Activated CD4-positive, CD25-positive, alpha-beta regulatory T cell treated with anti-CD3 and anti-CD28 coated beads, Interleukin-2, amount 50 U/mL, for 72 hours (primary cell): ENCODE measurements around the gene TAF8.

ENCODE experiments used
- DNase-seq: peaks from one replicate; pipeline ENCODE4 v3.0.0; 2021

The TAF8 gene

DNA sequence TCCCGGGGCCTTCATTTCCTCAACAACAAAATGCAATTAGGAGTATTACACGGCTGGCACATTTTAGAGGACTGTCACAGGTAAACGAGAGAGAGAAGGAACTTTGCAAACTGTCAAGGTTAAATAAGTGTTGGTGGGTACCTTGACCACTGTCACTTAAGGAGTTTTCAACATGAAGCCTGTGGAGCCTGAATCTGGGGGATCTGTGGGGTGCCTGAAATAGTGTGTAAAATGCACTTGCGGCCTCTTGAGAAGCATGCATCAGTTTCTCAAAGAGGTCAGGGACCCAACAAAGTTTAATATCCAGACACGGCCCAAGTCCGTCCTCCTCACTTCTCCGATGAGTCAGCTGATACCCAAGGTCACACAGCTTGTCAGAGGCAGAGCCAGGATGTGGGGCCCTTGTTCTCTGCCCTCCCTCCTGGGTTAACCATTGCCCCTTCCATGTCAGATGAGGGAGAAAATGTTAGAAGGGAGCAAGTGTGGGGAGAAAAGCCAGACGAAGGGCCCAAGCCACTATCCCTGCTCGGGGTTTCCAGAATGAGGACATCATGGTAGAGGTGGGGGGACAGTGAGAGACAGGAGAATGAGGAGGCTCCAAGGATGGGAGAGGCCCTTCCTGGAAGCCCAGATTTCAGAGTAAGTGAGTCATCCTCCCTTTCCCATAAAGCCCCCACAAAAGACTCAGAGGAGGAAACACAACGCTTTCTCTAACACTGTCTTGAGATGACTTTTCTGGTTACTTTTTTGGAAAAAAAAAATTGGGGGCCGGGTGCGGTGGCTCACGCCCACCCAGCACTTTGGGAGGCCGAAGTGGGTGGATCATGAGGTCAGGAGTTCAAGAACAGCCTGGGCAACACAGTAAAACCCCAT lies 49.9 kb downstream of the TAF8 start:
- DNase-seq: no peak

DNA sequence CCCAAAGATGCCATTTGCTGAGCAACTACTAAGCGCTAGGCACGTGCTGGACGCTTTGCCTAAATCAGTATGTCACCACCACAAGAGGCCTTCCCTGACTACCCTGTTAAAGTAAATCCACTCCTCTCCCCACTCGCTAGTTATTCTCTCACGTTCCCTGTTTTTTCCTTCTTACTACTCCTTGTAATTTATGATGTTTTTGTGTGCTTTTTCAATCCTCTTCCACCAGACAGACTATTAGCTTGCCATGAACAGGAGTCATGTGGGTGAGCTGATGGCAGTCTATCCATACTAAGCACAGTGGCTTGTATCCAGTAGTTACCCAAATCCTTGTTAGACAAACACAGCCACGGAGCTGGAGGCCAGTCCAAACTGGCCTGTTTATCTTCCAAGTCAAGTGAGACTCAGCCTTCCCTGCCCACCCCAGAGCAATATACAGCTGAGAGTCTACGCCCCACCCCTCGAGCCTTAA lies 50.9 kb downstream of the TAF8 start:
- DNase-seq: no peak

DNA sequence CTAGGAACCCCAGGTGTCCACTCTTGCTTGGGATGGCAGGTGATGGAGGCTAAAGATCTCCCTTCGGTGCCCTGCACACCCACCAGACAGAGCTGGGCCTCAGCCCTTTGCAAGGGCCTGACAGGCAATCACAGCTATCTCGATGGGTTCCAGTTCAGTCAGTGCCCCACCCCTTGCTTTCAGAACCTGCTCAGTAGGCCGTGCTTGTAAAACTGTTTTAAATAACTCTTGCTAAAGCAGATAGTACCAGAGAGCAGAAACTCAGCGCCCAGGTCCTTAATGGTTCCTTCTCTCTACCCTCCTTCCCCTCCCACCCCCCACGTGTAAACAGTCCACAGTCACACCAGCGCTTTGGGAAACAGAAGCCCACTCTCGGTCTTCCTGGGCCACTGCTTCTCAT lies 52.9 kb downstream of the TAF8 start:
- no peak for DNase-seq

DNA sequence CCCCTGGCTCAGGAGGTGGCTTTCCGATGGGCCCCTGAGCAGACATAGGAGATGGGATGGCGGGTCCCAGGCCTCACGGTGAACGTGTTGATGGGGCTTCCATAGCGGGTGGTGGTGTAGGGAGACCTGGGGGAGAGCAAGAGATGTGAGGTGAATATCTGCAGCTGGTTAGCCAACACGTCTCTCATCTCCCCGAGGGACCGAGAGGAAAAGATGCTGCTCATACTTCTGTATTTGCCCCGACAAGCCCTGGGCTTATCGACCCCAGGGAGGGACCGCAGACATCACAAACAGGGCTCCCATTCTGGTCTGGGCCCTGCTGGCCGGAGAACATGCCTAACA lies 53.4 kb downstream of the TAF8 start:
- no peak for DNase-seq

DNA sequence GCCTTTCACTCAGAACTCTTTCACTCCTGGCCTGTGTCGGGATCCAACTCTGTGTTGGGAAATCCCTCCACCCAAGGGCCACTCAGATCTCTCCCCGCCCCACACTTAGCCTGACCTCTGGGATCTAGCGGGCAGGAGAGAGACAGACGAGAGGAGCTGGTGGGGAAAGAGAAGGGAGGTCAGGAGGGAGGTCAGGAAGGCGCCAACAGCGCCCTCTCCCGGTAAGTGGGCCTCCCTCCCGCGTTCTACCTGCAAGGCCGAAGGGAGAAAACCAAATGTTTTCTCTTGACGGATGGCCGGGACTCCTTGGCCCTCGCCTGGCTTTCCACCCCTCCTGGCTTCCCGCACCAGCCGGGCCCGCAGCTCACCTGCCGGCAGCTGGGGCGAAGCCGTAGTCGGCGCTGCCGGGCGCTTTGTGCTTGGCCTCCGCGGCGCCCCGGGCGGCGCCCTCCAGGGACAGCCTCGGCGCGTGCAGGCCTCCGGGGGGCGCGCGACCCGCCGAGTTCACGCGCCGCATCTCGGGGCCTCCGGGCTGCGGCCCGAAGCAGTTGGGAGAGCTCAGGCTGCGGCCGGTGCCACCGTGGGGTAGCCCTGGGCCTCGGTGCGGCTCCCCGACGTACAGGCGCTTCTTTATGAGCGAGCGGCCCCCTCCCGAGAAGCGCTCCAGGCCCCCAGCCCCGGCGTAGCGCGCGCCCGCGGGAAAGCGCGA lies 53.9 kb downstream of the TAF8 start:
- peak; percentile 73 for DNase-seq

DNA sequence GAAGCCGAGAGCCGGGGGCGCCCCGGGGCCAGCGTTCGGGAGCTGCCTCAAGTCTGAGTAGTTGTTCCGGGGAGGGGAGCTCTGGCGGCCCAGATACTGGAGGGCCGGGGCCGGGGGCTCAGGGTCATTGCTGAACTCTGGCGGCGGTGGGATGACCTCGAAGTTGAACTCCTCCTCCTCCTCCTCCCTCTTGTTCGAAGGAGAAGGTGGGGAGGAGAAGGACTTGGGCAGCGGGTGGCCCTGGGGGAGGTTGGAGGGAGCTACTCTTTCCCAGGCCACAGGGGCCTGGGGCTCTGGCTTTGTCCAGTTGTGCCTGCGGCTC lies 54.4 kb downstream of the TAF8 start:
- DNase-seq: no peak

DNA sequence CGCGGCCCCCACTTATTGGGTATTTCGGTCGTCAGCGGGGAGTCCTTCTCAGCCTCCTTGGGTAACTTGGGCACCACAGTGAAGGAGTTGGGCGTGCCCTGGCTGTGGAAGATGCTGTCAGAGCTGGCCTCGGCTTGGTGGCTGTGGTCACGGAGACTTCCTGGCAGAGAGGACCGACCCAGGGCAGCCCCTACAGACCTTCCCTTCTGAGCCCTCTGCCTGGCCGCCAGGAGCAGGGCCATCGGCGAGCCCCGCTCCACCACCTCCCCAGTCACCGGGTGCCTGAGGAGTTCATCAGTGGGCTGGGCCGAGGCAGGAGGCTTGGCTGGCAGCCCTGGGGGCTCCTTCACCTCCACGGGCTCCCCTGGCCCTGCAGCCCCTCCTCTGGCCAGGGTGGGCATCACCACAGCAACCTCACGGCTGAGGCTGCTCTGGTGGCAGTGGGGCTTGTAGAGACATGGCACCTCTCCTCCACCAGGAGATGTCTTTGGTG lies 54.9 kb downstream of the TAF8 start:
- DNase-seq: no peak

DNA sequence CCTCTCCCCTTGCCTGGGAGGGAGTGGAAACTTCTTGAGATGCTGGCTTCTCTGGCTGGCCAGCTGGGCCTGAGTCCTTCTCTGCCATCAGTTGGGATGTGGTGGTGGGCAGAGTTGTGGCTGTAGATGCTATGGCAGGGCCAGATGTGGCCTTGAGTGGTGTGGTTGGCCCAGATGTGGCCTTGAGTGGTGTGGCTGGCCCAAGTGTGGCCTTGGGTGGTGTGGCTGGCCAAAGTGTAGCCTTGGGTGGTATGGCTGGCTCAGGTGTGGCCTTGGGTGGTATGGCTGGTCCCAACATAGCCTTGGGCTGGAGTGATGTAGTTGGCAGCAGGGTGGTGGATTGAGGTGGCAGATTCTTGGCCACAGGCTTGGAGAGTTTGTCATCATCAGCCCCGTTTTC lies 55.4 kb downstream of the TAF8 start:
- no peak for DNase-seq

DNA sequence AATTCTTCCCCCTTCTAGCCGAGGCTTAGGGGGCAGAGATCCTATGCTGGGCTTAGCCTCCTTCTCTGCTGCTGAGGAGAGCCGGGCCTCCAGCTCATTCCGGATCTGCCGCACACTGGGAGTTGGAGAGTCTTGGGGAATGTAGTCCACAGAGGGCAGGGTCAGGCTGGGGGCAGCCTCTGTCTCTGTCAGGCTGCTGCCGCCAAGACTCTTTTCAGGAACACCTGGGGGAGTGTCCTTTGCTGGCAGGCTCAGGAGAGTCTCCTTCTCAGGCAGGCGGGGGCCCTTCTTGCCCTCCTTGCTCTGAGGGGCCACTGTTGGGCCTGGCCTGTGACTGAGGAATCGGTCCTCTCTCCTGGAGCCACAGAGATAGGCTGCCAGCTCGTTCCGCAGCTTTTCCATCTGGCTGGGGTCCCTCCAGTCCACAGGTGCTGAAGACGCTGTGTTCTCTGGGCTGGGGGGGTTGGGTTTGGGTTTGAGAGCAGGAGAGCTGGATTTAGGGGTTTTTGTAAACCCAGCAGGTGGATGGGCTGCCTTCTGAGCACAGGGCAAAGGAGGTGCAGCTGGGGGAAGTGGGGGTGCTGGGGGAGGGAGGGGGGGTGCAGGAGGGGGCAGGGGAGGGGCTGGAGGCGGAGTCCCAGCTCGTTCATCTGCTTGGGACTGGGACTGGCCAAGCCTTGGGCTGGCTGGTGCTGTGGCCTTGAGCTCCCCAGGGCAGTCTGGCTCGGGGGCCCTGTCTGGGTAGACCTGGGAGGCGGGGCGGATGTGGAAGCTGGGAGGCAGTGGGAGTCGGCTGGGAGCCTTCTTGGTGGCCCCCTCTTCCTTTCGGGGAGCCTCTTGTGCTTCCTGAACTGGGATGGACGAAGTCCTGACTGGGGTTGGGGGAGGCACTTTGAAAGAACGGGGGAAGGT lies 56.0 kb downstream of the TAF8 start:
- DNase-seq: no peak

DNA sequence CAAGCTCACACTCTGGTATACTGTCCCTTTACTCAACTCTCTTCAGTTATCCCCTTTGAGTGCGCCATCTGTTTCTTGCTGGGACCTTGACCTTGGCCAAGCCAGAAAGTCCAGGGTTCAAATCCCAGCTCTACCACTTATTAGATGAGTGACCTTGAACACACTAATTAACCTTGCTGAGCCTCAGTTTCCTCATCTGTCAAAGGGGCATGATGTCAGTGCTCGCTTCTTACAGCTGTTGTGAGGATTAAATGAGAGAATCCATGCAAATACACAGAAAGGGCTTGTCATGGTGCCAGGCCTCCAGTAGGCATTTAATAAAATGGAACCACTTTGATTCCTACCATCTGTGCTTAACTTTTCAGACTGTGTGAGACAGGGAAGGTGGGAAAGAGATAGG lies 57.7 kb downstream of the TAF8 start:
- DNase-seq: no peak

DNA sequence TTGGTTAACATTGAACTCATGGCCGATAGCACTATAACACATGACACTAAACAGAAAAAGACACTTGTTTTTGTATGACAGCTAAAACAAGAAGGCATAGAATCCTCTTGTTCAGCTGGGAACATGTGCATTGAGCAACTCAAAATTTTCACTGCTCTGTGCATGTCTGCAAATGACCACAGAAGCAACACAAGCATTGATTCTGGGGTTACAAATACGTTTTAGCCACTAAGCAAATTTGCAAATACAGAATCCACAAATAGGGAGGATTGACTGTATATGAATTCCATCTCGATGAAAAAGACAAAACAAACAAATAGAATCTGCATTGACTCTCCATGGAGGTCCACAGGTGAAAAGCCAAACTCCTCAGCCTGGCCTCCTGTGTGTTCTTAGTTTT lies 60.4 kb downstream of the TAF8 start:
- DNase-seq: no peak

DNA sequence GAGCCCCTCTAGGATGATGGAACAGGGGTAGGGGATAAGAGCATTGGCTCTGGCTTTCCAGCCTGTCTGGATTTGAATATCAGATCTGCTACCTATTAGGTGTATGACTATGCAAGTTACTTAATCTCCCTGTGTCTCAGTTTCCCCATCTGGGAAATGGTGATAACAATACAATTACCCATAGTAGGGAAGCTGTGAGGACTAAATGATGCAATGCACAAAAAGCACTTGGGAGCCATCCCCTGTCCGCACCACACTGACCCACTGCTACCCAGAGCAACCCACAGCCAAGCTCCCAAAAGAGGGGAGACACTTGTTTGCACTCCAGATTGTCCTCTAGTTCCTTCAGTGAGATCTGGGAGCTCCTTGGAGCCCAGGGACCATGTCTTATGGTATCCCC lies 62.0 kb downstream of the TAF8 start:
- DNase-seq: no peak

DNA sequence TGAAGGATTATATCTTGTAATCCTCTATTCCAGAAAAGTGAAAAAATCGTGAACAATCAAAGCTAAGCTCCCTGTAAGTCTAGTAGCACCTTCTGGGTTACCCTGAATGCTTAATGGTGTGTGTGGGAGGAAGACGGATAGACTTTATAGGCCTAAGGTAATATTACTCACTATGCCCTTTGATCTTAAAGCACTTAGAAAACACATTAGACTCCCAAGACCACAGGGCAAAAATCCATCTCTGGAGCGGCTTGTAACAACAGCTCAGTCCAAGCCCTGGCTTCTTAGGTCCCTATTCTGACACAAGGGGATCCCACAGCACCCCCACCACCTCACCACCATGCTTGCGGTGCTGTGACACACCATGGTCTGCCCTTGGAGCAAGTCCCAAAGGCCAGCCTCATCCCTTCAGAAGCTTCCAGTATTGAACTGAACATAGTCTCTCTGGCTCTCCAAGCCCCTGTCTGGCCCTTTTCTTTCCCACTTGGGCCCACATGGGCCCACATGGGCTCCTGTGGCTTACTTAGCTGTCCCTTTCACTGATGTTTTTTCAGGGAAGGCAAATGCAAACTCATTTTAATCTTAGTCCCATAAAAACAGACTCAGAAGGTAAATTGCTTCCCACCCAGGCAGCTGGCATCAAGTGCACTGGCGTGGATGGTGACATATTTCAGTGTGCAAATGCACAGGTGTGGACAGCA lies 63.8 kb downstream of the TAF8 start:
- no peak for DNase-seq

DNA sequence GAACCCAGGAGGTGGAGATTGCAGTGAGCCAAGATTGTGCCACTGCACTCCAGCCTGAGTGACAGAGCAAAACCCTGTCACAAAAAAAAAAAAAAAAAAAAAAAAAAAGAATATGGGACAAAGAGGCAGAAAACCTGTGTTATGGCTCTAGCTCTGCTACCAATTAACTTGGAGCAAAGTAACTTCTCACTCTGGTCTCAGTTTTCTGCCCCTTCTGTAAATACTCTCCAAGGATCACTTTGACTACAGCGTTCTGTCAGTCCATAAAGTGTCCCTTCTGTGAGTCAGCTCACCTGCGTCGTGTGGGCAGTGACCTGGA lies 67.5 kb downstream of the TAF8 start:
- no peak for DNase-seq

DNA sequence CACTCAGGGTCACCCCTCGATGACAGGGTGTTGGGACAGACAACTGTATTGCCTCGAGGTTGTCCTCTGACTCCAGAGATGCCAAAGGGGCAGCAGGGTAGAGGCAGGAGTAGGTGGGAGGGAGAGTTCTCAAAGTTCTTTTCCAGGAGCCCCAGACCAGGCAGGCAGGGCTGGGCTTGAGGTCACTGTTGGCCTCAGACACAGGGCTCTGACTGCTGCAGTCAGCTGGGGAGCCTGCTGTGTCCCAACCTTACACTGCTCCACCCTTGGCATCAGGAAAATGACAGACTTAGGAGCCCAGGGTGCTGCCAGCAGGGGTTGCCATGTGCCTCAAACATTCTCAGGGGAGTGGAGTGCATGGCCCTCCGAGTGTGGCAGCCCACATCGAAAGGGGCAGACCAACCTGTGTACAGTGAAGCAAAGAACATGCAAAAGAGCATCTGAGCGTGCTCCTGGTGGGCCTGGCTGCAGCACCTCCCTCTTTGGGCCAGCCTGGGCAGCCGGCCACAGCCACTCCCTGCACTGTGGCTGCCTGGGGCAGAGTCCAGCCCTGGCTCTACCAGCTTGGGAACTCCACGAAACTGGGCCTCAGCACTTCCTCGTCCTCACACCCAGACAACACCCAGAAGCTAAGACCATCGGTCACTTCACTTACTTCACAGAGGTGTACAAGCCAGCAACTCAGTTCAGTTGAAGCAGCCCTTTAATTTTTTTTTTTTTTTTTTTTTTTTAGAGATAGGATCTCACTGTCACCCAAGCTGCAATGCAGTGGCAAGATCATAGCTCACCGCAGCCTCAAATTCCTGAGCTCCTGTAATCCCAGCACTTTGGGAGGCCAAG lies 68.1 kb downstream of the TAF8 start:
- DNase-seq: no peak

DNA sequence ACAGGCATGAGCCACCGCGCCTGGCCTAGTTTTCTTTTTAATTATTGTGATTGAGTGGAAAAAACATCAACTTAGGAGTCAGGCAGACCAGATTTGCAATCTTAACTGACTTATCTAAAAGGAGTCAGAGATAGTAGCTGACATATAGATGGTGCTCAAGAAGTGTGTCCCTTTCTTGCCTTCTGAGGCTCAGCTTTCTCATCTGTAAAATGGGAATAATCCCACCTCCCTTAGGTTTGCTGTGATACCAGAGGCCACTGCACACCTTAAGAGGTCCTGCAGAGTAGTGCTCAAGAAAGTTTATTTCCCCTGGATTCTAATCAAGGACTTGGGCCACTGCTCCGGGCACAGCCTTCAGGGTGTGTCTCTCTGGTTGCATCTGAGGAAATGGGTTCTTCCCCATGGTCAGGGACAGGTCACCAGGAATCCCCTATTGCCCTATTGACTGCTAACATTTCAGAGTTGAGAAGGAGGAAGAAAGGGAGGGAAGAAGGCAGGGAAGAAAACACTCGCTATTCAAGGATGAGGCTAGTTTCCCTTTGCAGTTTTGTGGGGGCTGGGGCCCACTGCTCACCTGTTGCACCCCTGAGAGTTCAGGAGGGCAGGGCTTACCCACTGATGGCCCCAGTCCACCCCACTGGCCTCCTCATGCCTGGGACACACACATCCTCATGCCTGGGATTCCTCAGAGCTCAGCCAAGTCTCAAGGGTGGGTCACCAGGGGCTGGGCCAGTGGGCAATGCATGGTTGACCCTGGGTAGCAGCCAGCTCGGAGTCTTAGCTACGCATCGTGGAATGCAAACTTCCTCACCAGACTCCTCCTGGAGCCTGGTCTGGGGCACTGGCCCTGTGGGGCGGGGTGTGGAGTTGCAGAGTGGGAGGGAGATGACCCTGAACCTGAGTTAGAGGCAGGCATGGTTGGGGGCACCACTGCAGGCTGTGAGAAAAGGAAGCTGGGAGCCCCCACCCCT lies 70.9 kb downstream of the TAF8 start:
- no peak for DNase-seq

DNA sequence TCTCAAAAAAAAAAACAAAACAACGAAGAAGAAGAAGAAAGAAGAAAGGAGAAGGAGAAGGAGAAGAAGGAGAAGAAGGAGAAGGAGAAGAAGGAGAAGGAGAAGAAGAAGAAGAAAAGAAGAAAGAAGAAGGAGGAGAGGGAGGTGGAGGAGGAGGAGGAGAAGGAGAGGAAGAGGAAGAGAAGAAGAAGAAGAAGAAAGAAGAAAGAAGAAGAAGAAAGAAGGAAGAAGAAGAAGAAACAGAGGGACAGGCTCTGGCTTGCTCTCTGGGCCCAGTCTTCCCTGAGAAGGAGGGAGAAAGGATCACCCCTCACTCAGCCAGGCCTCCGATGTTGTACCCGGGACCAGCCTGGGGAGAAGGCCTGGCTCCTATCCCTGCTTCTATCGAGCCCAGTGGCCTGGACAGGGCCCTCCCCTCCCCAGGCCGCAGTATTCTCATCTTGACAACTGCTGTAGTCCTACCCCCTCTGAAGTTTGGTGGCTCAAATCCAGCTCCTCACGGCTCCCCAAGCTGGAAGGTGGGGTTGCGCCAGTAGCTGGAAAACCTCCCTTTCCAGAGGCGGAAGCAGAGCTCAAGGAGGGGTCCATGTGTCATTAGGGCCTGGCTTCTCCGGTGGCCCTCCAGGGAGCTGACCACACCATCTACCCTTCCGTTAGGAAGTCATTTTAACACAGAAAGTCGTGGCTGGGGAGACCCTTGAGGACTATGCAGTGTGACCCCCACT lies 73.2 kb downstream of the TAF8 start:
- DNase-seq: no peak

DNA sequence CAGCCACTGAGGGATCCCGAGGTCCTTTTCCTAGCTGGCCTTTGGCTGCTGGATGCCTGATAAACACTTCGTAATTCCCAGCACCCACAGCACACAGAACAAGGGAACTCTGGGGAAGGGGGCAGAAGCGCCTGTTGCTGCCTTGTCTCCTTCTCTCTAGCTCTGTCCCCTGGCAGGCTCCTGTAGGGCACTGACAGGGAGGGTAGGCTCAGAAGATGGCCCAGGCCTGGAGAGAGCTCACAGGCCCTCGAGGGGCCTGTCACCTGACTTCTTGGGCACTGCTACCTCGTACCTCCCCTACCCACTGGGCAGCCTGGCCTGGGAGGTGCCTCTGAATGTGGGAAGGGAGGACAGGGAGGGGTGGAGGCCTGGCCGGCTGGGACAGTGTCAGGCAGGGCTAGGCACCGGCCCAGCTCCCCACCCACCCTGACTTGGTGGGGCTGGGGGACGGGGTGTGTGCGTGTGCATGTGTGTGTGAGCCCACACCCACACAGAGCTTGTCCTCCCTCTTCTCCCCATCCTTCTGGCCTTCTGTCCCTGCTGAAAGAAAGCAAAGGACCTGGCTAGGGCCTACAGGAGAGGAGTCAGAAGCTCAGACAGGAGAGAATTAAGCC lies 74.0 kb downstream of the TAF8 start:
- DNase-seq: no peak

DNA sequence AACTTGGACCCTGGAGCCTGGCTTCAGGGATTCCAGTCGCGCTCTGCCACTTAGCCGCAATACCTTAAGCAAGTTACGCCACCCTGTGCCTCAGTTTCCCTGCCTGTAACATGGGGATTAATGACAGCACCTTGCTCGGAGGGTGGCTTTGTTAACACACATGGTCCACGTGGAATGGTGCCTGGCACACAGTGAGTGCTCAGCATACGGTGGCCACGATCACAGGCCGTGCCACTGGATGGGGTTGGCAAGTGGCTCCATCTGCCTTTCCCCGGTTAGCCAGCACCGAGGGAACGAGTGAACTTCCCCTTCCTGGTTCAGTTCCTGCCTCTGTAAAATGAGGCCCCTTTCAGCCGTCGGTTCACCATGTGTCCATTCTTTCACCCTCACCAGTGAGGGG lies 74.9 kb downstream of the TAF8 start:
- DNase-seq: no peak

DNA sequence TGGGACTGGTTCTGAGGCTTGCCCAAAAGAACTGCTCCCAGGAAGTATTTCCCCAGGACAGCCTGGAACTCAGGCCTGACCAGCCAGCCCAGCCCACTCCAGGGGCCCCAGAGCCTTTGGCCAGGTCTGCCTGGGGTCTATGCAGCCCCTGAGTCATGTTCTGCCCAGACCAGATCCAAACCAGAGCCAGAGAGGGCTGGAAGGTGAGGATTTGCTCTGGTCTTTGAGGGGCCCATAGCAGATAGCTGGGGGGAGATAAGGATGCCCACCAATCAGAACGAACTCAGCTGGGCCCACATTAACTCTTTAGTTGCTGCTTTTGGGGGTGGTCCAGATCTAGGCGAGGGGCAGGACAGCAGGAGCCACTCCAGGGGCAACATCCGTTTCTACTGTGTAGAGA lies 75.3 kb downstream of the TAF8 start:
- DNase-seq: no peak
